H1 (cell line): ENCODE results near the gene WBP11.

Experiments used
- CREB1 ChIP-seq: IDR thresholded peaks from 2 replicates; pipeline ENCODE4 v1.6.1; 2012; ENCODE audit warnings: inconsistent platforms
- JUND ChIP-seq: IDR thresholded peaks from 2 replicates; pipeline ENCODE4 v1.6.1; 2011; ENCODE audit warnings: mild to moderate bottlenecking, improper control_type of control experiment, low read length
- KDM1A ChIP-seq: fragments of 200-600, 300-600 bp; sonication (generic); IDR thresholded peaks from 2 replicates; pipeline ENCODE4 v1.7.1; 2016; ENCODE audit warnings: mild to moderate bottlenecking, low read length, borderline replicate concordance
- POLR2AphosphoS5 ChIP-seq: IDR thresholded peaks from 2 replicates; pipeline ENCODE4 v1.6.1; 2011; ENCODE audit warnings: low read depth, low read length
- RAD21 ChIP-seq, 2 experiments: IDR thresholded peaks in 1 of 2; conservative IDR thresholded peaks in 1 of 2; 2 replicates each; pipeline ENCODE4 v1.6.1; 2011; ENCODE audit warnings: low read depth in 2 of 2, low read length in 2 of 2, improper control_type of control experiment in 1 of 2, inconsistent platforms in 1 of 2, mild to moderate bottlenecking in 1 of 2, moderate library complexity in 1 of 2
- RNF2 ChIP-seq: fragments of 200-900, 300-1000 bp; sonication (generic); IDR thresholded peaks from 2 replicates; pipeline ENCODE4 v1.7.1; 2016; ENCODE audit warnings: borderline replicate concordance, low read depth, mild to moderate bottlenecking, antibody characterized with exemption, low read length; ENCODE audit not compliant: poor library complexity, severe bottlenecking; ENCODE audit errors: missing control alignments
- SIN3A ChIP-seq, 2 experiments: IDR thresholded peaks in 1 of 2; conservative IDR thresholded peaks in 1 of 2; 2 replicates each; pipeline ENCODE4 v1.6.1; 2011 to 2012; ENCODE audit warnings: low read length in 2 of 2, improper control_type of control experiment in 1 of 2, low read depth in 1 of 2, mild to moderate bottlenecking in 1 of 2
- SP1 ChIP-seq: IDR thresholded peaks from 2 replicates; pipeline ENCODE4 v1.6.1; 2011; ENCODE audit warnings: low read depth, low read length
- TAF1 ChIP-seq: IDR thresholded peaks from 2 replicates; pipeline ENCODE4 v1.6.1; 2011; ENCODE audit warnings: mild to moderate bottlenecking, low read depth, low read length
- TEAD4 ChIP-seq: IDR thresholded peaks from 2 replicates; pipeline ENCODE4 v1.6.1; 2012; ENCODE audit warnings: low read depth, low read length, inconsistent platforms, mixed read lengths
- YY1 ChIP-seq: IDR thresholded peaks from 2 replicates; pipeline ENCODE4 v1.6.1; 2011; ENCODE audit warnings: low read depth, mild to moderate bottlenecking, low read length
- TF ChIP-seq, protein P1 (sequence below), 3 experiments: IDR thresholded peaks; 1 replicate in 2 of 3; 2 replicates in 1 of 3; pipeline versions ENCODE4 v1.5.1 to v1.6.1; 2011; ENCODE audit warnings: low read length in 3 of 3, mild to moderate bottlenecking in 3 of 3, inconsistent platforms in 2 of 3, low read depth in 1 of 3, moderate library complexity in 1 of 3; ENCODE audit not compliant: insufficient read depth in 1 of 3; ENCODE audit errors: control extremely low read depth in 1 of 3
- TF ChIP-seq, protein P2 (sequence below): fragments of 300-600 bp; sonication (generic); IDR thresholded peaks from 2 replicates; pipeline ENCODE4 v1.7.1; 2012; ENCODE audit warnings: low read length, moderate library complexity, mild to moderate bottlenecking, inconsistent platforms; ENCODE audit not compliant: insufficient replicate concordance

DNA sequence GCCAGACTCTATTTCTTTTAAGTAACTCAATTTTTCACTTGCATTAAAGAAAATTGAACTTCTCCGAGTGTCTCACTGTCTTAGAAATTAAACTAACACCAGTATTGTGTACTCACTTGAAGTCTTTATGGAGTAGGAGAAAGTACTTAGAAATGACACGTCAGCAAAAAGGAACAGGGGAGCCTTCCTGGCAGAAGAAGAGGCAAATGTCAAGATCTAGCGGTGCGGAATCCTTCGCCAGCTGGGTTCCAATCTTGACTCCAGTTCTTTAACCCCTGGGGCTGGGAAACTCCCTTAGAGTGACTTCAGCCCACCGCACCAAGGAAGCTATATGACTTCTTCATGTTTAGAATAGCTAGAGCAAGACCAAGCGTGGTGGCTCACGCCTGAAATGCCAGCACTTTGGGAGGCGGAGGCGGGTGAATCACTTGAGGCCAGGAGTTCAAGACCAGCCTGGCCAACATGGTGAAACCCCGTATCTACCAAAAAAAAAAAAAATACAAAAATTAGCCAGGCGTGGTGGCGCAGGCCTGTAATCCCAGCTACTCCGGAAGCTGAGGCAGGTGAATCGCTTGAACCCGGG lies 34.4 kb downstream of the WBP11 start:
- TF ChIP-seq, protein P1, sequence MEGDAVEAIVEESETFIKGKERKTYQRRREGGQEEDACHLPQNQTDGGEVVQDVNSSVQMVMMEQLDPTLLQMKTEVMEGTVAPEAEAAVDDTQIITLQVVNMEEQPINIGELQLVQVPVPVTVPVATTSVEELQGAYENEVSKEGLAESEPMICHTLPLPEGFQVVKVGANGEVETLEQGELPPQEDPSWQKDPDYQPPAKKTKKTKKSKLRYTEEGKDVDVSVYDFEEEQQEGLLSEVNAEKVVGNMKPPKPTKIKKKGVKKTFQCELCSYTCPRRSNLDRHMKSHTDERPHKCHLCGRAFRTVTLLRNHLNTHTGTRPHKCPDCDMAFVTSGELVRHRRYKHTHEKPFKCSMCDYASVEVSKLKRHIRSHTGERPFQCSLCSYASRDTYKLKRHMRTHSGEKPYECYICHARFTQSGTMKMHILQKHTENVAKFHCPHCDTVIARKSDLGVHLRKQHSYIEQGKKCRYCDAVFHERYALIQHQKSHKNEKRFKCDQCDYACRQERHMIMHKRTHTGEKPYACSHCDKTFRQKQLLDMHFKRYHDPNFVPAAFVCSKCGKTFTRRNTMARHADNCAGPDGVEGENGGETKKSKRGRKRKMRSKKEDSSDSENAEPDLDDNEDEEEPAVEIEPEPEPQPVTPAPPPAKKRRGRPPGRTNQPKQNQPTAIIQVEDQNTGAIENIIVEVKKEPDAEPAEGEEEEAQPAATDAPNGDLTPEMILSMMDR (IDR thresholded peaks at IDR 0.05; ENCODE audit: control extremely low read depth in 1 of 3, insufficient read depth in 1 of 3, low read depth in 1 of 3, low read length in 3 of 3) = no peak
- no peak for TF ChIP-seq TAF1
- no peak for TF ChIP-seq YY1
- TF ChIP-seq RNF2 = no peak
- no peak for TF ChIP-seq TEAD4
- TF ChIP-seq, protein P2, sequence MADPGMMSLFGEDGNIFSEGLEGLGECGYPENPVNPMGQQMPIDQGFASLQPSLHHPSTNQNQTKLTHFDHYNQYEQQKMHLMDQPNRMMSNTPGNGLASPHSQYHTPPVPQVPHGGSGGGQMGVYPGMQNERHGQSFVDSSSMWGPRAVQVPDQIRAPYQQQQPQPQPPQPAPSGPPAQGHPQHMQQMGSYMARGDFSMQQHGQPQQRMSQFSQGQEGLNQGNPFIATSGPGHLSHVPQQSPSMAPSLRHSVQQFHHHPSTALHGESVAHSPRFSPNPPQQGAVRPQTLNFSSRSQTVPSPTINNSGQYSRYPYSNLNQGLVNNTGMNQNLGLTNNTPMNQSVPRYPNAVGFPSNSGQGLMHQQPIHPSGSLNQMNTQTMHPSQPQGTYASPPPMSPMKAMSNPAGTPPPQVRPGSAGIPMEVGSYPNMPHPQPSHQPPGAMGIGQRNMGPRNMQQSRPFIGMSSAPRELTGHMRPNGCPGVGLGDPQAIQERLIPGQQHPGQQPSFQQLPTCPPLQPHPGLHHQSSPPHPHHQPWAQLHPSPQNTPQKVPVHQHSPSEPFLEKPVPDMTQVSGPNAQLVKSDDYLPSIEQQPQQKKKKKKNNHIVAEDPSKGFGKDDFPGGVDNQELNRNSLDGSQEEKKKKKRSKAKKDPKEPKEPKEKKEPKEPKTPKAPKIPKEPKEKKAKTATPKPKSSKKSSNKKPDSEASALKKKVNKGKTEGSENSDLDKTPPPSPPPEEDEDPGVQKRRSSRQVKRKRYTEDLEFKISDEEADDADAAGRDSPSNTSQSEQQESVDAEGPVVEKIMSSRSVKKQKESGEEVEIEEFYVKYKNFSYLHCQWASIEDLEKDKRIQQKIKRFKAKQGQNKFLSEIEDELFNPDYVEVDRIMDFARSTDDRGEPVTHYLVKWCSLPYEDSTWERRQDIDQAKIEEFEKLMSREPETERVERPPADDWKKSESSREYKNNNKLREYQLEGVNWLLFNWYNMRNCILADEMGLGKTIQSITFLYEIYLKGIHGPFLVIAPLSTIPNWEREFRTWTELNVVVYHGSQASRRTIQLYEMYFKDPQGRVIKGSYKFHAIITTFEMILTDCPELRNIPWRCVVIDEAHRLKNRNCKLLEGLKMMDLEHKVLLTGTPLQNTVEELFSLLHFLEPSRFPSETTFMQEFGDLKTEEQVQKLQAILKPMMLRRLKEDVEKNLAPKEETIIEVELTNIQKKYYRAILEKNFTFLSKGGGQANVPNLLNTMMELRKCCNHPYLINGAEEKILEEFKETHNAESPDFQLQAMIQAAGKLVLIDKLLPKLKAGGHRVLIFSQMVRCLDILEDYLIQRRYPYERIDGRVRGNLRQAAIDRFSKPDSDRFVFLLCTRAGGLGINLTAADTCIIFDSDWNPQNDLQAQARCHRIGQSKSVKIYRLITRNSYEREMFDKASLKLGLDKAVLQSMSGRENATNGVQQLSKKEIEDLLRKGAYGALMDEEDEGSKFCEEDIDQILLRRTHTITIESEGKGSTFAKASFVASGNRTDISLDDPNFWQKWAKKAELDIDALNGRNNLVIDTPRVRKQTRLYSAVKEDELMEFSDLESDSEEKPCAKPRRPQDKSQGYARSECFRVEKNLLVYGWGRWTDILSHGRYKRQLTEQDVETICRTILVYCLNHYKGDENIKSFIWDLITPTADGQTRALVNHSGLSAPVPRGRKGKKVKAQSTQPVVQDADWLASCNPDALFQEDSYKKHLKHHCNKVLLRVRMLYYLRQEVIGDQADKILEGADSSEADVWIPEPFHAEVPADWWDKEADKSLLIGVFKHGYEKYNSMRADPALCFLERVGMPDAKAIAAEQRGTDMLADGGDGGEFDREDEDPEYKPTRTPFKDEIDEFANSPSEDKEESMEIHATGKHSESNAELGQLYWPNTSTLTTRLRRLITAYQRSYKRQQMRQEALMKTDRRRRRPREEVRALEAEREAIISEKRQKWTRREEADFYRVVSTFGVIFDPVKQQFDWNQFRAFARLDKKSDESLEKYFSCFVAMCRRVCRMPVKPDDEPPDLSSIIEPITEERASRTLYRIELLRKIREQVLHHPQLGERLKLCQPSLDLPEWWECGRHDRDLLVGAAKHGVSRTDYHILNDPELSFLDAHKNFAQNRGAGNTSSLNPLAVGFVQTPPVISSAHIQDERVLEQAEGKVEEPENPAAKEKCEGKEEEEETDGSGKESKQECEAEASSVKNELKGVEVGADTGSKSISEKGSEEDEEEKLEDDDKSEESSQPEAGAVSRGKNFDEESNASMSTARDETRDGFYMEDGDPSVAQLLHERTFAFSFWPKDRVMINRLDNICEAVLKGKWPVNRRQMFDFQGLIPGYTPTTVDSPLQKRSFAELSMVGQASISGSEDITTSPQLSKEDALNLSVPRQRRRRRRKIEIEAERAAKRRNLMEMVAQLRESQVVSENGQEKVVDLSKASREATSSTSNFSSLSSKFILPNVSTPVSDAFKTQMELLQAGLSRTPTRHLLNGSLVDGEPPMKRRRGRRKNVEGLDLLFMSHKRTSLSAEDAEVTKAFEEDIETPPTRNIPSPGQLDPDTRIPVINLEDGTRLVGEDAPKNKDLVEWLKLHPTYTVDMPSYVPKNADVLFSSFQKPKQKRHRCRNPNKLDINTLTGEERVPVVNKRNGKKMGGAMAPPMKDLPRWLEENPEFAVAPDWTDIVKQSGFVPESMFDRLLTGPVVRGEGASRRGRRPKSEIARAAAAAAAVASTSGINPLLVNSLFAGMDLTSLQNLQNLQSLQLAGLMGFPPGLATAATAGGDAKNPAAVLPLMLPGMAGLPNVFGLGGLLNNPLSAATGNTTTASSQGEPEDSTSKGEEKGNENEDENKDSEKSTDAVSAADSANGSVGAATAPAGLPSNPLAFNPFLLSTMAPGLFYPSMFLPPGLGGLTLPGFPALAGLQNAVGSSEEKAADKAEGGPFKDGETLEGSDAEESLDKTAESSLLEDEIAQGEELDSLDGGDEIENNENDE = no peak
- 0 out of 4 replicates have a peak, but pooled peaks of 1 of the 2 experiments have one; percentile 28 for TF ChIP-seq SIN3A (conservative IDR thresholded peaks at IDR 0.05 in 1 of 2, IDR thresholded peaks at IDR 0.05 in 1 of 2; ENCODE audit: low read depth in 1 of 2, low read length in 2 of 2)
- no peak for TF ChIP-seq JUND
- no peak for TF ChIP-seq SP1
- no peak for TF ChIP-seq RAD21 (IDR thresholded peaks at IDR 0.05 in 1 of 2, conservative IDR thresholded peaks at IDR 0.05 in 1 of 2; ENCODE audit: low read depth in 2 of 2, low read length in 2 of 2)
- TF ChIP-seq KDM1A = peak; percentile 27; the same call in 1 of the 2 replicates
- TF ChIP-seq POLR2AphosphoS5 = peak; percentile 54; the same call in 1 of the 2 replicates
- TF ChIP-seq CREB1 = no peak
